ENCODE measurements around the gene STRIP1.
A peak's percentile ranks its signal among the peaks of the same experiment; 100 is the strongest.

The STRIP1 gene

DNA sequence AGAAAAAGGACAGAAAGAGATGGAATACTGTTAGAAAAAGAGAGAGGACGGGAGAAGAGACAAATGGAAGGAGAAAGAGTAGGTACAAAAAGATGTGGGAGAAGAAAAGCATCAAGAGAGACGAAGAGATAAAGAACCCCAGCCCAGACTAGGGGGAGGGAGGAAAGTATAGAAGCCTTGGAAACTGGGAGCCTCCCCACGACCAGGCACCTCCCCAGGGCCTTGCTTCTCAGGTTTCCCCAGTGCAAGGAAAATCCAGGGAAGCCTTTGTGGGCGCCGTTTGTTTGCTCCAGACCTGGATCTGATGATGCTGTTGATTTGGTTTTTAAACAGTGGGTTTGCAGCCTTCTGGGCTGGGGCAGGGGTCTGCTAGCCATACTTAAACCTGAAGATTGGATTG lies 51.2 kb downstream of the STRIP1 start:
- Histone ChIP-seq H3K36me3 (ENCODE audit: control insufficient read depth in 1 of 2, insufficient read depth in 2 of 2, low read depth in 1 of 2, low read length in 2 of 2) (no peaks in the 10 kb centered on the region), H3K18ac (ENCODE audit: low read depth in 1 of 2, low read length in 2 of 2) (no peak overlapping the region), H2AK5ac (ENCODE audit: low read length, severe bottlenecking) (no peak overlapping the region), H3K9me3 (ENCODE audit: control insufficient read depth, low read length) (no peaks in the 10 kb centered on the region), H3K4me2 (ENCODE audit: low read length, poor library complexity, severe bottlenecking) (no peak overlapping the region), H3K14ac (ENCODE audit: low read length in 2 of 2) (no peak overlapping the region), H4K91ac (ENCODE audit: low read length) (no peak overlapping the region), H3K4ac (ENCODE audit: low read depth in 1 of 2, low read length in 2 of 2) (no peak overlapping the region), H3K79me1 (replicated peaks; ENCODE audit: low read length, poor library complexity, severe bottlenecking) (no peaks in the 10 kb centered on the region), H3K4me3 (ENCODE audit: insufficient read depth in 1 of 2, low read depth in 1 of 2, low read length in 2 of 2) (no peak overlapping the region), H3K4me1 (ENCODE audit: control insufficient read depth, insufficient read depth, low read depth, low read length) (peaks cover 9% of the 10 kb centered on the region), H2BK120ac (ENCODE audit: low read depth, low read length) (no peak overlapping the region), H2BK15ac (ENCODE audit: low read depth, poor library complexity, severe bottlenecking) (no peak overlapping the region), H2BK5ac (ENCODE audit: low read depth, low read length, poor library complexity, severe bottlenecking) (no peak overlapping the region), H3K9ac (ENCODE audit: low read length) (no peak overlapping the region), H2BK12ac (ENCODE audit: low read length in 2 of 2) (no peak overlapping the region), H2AFZ (ENCODE audit: low read depth, low read length) (no peak overlapping the region), H3K23ac (ENCODE audit: low read length in 2 of 2) (no peak overlapping the region), H3K27me3 (ENCODE audit: control insufficient read depth in 1 of 2, insufficient read depth in 1 of 2, low read length in 2 of 2) (peaks cover 35 to 98% of the 10 kb centered on the region in 2 experiments), H4K8ac (ENCODE audit: low read length) (no peak overlapping the region), H3K27ac (ENCODE audit: low read length, poor library complexity, severe bottlenecking) (no peak overlapping the region)
- no peak for DNase-seq
- 23% methylated on average over 5 of the region's 5 CpGs for WGBS

DNA sequence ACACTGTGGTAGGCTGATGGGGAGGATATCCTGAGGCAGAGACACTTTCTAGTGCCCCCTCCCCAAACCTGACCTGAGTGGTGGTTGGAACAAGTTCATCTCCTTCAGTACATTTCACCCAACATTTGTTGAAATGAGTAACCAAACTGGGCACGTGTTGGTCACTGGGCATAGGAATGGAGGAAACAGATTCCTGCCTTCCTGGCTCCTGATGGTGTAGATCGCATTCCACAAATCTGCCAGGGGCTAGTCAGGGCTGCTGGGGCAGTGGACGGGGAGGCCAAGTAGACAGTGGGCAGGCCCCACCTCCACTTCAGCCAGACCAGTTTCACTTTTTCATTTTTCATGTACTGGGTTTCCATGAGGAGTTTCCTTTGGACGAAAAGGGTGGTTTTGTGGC lies 52.5 kb downstream of the STRIP1 start:
- no peak overlapping the region for H3K4ac ChIP-seq (ENCODE audit: low read depth in 1 of 2, low read length in 2 of 2)
- H3K27me3 ChIP-seq (ENCODE audit: control insufficient read depth in 1 of 2, insufficient read depth in 1 of 2, low read length in 2 of 2) = peaks cover 35 to 95% of the 10 kb centered on the region in 2 experiments
- no peak overlapping the region for H2BK5ac ChIP-seq (ENCODE audit: low read depth, low read length, poor library complexity, severe bottlenecking)
- H4K91ac ChIP-seq (ENCODE audit: low read length) = no peak overlapping the region
- no peak overlapping the region for H3K9ac ChIP-seq (ENCODE audit: low read length)
- H2BK15ac ChIP-seq (ENCODE audit: low read depth, poor library complexity, severe bottlenecking) = no peak overlapping the region
- H3K27ac ChIP-seq (ENCODE audit: low read length, poor library complexity, severe bottlenecking) = no peak overlapping the region
- H3K4me3 ChIP-seq (ENCODE audit: insufficient read depth in 1 of 2, low read depth in 1 of 2, low read length in 2 of 2) = no peak overlapping the region
- WGBS = 70% methylated on average over 3 of the region's 4 CpGs
- no peak overlapping the region for H4K8ac ChIP-seq (ENCODE audit: low read length)
- no peak overlapping the region for H2AK5ac ChIP-seq (ENCODE audit: low read length, severe bottlenecking)
- H3K79me1 ChIP-seq (replicated peaks; ENCODE audit: low read length, poor library complexity, severe bottlenecking) = no peaks in the 10 kb centered on the region
- H3K18ac ChIP-seq (ENCODE audit: low read depth in 1 of 2, low read length in 2 of 2) = no peak overlapping the region
- no peaks in the 10 kb centered on the region for H3K36me3 ChIP-seq (ENCODE audit: control insufficient read depth in 1 of 2, insufficient read depth in 2 of 2, low read depth in 1 of 2, low read length in 2 of 2)
- H3K4me1 ChIP-seq (ENCODE audit: control insufficient read depth, insufficient read depth, low read depth, low read length) = peaks cover 9% of the 10 kb centered on the region
- no peak overlapping the region for H2AFZ ChIP-seq (ENCODE audit: low read depth, low read length)
- no peak overlapping the region for H2BK12ac ChIP-seq (ENCODE audit: low read length in 2 of 2)
- no peak overlapping the region for H3K23ac ChIP-seq (ENCODE audit: low read length in 2 of 2)
- H2BK120ac ChIP-seq (ENCODE audit: low read depth, low read length) = no peak overlapping the region
- no peak overlapping the region for H3K4me2 ChIP-seq (ENCODE audit: low read length, poor library complexity, severe bottlenecking)
- no peak overlapping the region for H3K14ac ChIP-seq (ENCODE audit: low read length in 2 of 2)
- H3K9me3 ChIP-seq (ENCODE audit: control insufficient read depth, low read length) = no peaks in the 10 kb centered on the region
- no peak for DNase-seq

DNA sequence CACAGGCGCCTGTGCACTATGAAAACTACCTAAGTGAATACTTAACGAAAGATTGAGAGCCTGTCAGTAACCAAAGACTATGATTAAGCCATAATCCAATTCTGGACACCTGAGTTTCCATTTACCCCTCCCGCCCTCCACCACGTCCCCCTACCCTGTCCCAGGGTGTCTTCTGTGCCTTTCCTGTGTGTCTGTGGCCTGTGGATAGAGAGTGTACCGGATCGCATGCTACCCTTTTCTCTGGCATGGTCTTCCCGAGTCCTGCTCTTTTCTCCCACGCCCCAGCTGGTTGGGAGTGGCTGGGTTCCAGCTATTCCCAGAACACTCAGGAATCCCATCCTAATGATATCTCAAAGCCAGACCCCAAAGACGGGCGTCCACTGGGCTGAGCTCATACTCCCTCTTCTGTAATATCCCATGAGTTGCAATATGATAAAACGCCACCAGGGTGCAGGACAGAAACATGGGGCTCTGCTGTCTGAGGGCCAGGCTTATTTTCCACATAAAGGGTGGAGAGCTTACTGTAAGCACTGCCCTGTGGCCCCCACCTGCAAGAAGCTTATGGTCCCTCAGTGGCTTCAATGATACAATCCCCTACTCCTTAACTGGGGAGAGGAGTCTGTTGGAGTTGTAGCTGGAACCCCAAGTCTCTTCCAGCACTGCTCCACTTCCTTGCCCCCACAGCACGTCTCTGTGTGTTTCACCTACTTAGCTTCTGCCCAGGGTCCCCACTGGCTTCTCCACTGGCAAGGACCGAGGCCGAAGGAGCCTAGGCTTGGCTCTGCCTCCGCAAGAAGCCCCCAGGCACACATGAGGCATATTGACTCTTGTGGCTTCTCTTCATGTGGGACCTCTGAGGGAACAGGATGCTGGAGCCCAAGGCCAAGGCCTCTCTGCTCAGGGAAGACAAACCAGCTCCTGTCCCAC lies 53.7 kb downstream of the STRIP1 start:
- no peak overlapping the region for H2AK5ac ChIP-seq (ENCODE audit: low read length, severe bottlenecking)
- H4K8ac ChIP-seq (ENCODE audit: low read length) = no peak overlapping the region
- H3K36me3 ChIP-seq (ENCODE audit: control insufficient read depth in 1 of 2, insufficient read depth in 2 of 2, low read depth in 1 of 2, low read length in 2 of 2) = no peaks in the 10 kb centered on the region
- no peak overlapping the region for H2BK12ac ChIP-seq (ENCODE audit: low read length in 2 of 2)
- H4K91ac ChIP-seq (ENCODE audit: low read length) = no peak overlapping the region
- H3K9me3 ChIP-seq (ENCODE audit: control insufficient read depth, low read length) = no peaks in the 10 kb centered on the region
- H2AFZ ChIP-seq (ENCODE audit: low read depth, low read length) = no peak overlapping the region
- no peak overlapping the region for H3K18ac ChIP-seq (ENCODE audit: low read depth in 1 of 2, low read length in 2 of 2)
- H3K79me1 ChIP-seq (replicated peaks; ENCODE audit: low read length, poor library complexity, severe bottlenecking) = no peaks in the 10 kb centered on the region
- no peak overlapping the region for H2BK120ac ChIP-seq (ENCODE audit: low read depth, low read length)
- no peak overlapping the region for H3K14ac ChIP-seq (ENCODE audit: low read length in 2 of 2)
- no peak overlapping the region for H3K4me2 ChIP-seq (ENCODE audit: low read length, poor library complexity, severe bottlenecking)
- no peak overlapping the region for H2BK15ac ChIP-seq (ENCODE audit: low read depth, poor library complexity, severe bottlenecking)
- H3K4me1 ChIP-seq (ENCODE audit: control insufficient read depth, insufficient read depth, low read depth, low read length) = peaks cover 9% of the 10 kb centered on the region
- DNase-seq = peak; percentile 66
- H3K27me3 ChIP-seq (ENCODE audit: control insufficient read depth in 1 of 2, insufficient read depth in 1 of 2, low read length in 2 of 2) = peaks cover 29 to 95% of the 10 kb centered on the region in 2 experiments
- no peak overlapping the region for H3K9ac ChIP-seq (ENCODE audit: low read length)
- H2BK5ac ChIP-seq (ENCODE audit: low read depth, low read length, poor library complexity, severe bottlenecking) = no peak overlapping the region
- no peak overlapping the region for H3K27ac ChIP-seq (ENCODE audit: low read length, poor library complexity, severe bottlenecking)
- H3K23ac ChIP-seq (ENCODE audit: low read length in 2 of 2) = no peak overlapping the region
- no peak overlapping the region for H3K4me3 ChIP-seq (ENCODE audit: insufficient read depth in 1 of 2, low read depth in 1 of 2, low read length in 2 of 2)
- 52% methylated on average over 15 of the region's 15 CpGs for WGBS
- no peak overlapping the region for H3K4ac ChIP-seq (ENCODE audit: low read depth in 1 of 2, low read length in 2 of 2)

DNA sequence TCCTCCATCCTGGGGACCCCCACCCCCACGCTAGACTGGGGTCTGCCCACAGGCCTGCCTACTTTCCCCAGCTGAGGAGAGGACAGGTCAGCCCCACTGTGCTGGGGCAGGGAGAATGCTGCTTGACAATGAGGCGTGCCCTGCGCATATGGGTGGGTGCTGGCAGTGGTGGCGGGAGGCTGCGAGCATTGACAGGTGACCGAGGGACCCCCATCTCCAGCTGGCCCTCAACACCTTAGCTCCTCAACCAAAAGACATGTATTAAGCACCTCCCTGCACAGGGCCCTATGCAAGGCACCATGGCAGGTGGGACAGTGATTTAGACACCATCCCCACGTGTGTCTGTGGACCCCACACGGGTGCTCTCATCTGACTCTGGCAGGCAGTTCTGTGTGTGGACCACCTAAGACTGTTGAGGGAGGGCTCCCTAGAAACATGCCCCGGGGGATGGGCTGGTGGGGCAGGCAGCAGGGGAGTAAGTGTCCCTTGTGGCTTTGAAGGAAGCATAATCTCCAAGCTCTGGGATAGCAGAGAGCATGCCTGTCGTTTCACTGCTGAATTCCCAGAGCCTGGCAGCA lies 54.4 kb downstream of the STRIP1 start:
- no peaks in the 10 kb centered on the region for H3K79me1 ChIP-seq (replicated peaks; ENCODE audit: low read length, poor library complexity, severe bottlenecking)
- peaks cover 8% of the 10 kb centered on the region for H3K4me1 ChIP-seq (ENCODE audit: control insufficient read depth, insufficient read depth, low read depth, low read length)
- H3K23ac ChIP-seq (ENCODE audit: low read length in 2 of 2) = no peak overlapping the region
- H2BK120ac ChIP-seq (ENCODE audit: low read depth, low read length) = no peak overlapping the region
- 66% methylated on average over 10 of the region's 10 CpGs for WGBS
- H3K4me2 ChIP-seq (ENCODE audit: low read length, poor library complexity, severe bottlenecking) = no peak overlapping the region
- H2BK15ac ChIP-seq (ENCODE audit: low read depth, poor library complexity, severe bottlenecking) = no peak overlapping the region
- H3K9me3 ChIP-seq (ENCODE audit: control insufficient read depth, low read length) = no peaks in the 10 kb centered on the region
- H3K36me3 ChIP-seq (ENCODE audit: control insufficient read depth in 1 of 2, insufficient read depth in 2 of 2, low read depth in 1 of 2, low read length in 2 of 2) = no peaks in the 10 kb centered on the region
- no peak overlapping the region for H4K8ac ChIP-seq (ENCODE audit: low read length)
- peaks cover 30 to 92% of the 10 kb centered on the region in 2 experiments for H3K27me3 ChIP-seq (ENCODE audit: control insufficient read depth in 1 of 2, insufficient read depth in 1 of 2, low read length in 2 of 2)
- no peak overlapping the region for H3K14ac ChIP-seq (ENCODE audit: low read length in 2 of 2)
- H3K4me3 ChIP-seq (ENCODE audit: insufficient read depth in 1 of 2, low read depth in 1 of 2, low read length in 2 of 2) = no peak overlapping the region
- H2AK5ac ChIP-seq (ENCODE audit: low read length, severe bottlenecking) = no peak overlapping the region
- no peak overlapping the region for H4K91ac ChIP-seq (ENCODE audit: low read length)
- H3K18ac ChIP-seq (ENCODE audit: low read depth in 1 of 2, low read length in 2 of 2) = no peak overlapping the region
- H3K4ac ChIP-seq (ENCODE audit: low read depth in 1 of 2, low read length in 2 of 2) = no peak overlapping the region
- H3K27ac ChIP-seq (ENCODE audit: low read length, poor library complexity, severe bottlenecking) = no peak overlapping the region
- no peak overlapping the region for H2BK5ac ChIP-seq (ENCODE audit: low read depth, low read length, poor library complexity, severe bottlenecking)
- H2BK12ac ChIP-seq (ENCODE audit: low read length in 2 of 2) = no peak overlapping the region
- H3K9ac ChIP-seq (ENCODE audit: low read length) = no peak overlapping the region
- DNase-seq = no peak
- H2AFZ ChIP-seq (ENCODE audit: low read depth, low read length) = no peak overlapping the region

Data from mesenchymal stem cell (in vitro differentiated cells and primary cell).